HFFc6 (cell line): ENCODE results near the gene GDPD2. TPM values are rescaled to one million over a fixed set of nuclear protein-coding genes. Genes with fewer than 3 reads are reported as not detected.

Experiments used
- DNase-seq: peaks from one replicate; pipeline ENCODE4 v3.0.0-alpha.2; 2018
- H3K27ac Mint-ChIP-seq: 2 replicates; pipeline ENCODE4 v1.8.0; 2020; ENCODE audit warnings: mild to moderate bottlenecking, mixed read lengths
- H3K27me3 Mint-ChIP-seq: 2 replicates; pipeline ENCODE4 v1.8.0; 2021; ENCODE audit warnings: mild to moderate bottlenecking, moderate library complexity, mixed read lengths; ENCODE audit not compliant: insufficient read depth
- H3K36me3 Mint-ChIP-seq: 2 replicates; pipeline ENCODE4 v1.8.0; 2021; ENCODE audit warnings: low read depth, mixed read lengths
- H3K4me1 Mint-ChIP-seq: 2 replicates; pipeline ENCODE4 v1.8.0; 2020; ENCODE audit warnings: low read depth, mixed read lengths
- H3K4me3 Mint-ChIP-seq: 2 replicates; pipeline ENCODE4 v1.8.0; 2020; ENCODE audit warnings: mild to moderate bottlenecking, moderate library complexity, mixed read lengths
- H3K9me3 Mint-ChIP-seq: 2 replicates; pipeline ENCODE4 v1.8.0; 2020; ENCODE audit warnings: mild to moderate bottlenecking, mixed read lengths
- total RNA-seq, 6 experiments: library from RNA; stranded (reverse); fragmentation: NEBNext Ultra II Directional; extraction: Animal tissue kit (Norgen Biotek cat#: 25700); gene quantifications; 2 replicates in 1 of 6; 3 replicates in 5 of 6; pipeline ENCODE4 v1.2.3, GENCODE V29; 2021
- TF ChIP-seq, protein P1 (sequence below): fragments of 200-600 bp; sonication (generic); IDR thresholded peaks from 2 replicates; pipeline ENCODE4 v1.5.0; 2021; ENCODE audit warnings: antibody characterized with exemption, mild to moderate bottlenecking

Gene GDPD2
- total RNA-seq, 6 experiments from 2014 or later = not detected

DNA sequence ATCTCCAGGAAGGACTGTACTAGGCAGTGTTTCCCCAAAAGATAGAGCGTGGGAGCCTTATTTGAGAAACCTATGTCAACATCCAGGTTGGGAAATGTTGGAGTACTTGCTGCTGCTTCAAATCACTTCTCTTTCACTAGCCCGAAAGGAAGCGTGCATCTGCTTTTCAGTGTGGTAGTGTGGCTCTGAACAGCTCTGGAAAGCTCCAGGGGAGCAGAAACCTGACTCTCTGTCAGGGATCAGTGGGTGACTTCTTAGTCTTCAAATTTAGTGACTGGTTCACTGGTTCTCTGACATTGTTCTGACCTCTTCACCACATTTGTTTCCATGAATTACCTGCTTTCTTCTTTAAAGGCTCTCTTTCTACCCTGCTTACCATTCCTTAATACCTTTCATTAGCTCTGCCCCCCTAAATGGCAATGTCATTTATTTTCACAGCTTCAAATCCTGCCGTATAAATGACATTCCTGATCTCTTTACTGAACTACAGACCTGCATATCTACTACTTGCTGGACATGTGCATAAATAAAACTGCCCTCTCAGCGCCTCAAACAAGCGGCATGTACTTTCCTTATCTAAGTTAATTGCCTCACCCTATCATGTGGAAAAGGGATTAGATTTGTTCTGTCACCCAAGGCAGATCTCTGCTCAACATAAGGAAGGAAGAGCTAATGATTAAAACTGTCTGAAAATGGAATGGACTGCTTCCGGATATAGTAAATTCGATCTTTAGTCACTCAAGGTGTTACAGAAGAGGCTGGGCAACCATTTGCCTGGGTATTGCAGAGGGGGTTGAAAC is 58.6 kb downstream of the GDPD2 start:
- no peak for DNase-seq
- Mint-ChIP-seq H3K4me1 (peaks cover 55% of the 10 kb centered on the region), H3K36me3 (0 out of 2 replicates have a peak, but pooled peaks cover 3% of the 10 kb centered on the region), H3K27me3 (no peaks in the 10 kb centered on the region), H3K9me3 (no peaks in the 10 kb centered on the region), H3K27ac (peak overlapping the region; percentile 98), H3K4me3 (no peak overlapping the region)
- TF ChIP-seq, protein P1, sequence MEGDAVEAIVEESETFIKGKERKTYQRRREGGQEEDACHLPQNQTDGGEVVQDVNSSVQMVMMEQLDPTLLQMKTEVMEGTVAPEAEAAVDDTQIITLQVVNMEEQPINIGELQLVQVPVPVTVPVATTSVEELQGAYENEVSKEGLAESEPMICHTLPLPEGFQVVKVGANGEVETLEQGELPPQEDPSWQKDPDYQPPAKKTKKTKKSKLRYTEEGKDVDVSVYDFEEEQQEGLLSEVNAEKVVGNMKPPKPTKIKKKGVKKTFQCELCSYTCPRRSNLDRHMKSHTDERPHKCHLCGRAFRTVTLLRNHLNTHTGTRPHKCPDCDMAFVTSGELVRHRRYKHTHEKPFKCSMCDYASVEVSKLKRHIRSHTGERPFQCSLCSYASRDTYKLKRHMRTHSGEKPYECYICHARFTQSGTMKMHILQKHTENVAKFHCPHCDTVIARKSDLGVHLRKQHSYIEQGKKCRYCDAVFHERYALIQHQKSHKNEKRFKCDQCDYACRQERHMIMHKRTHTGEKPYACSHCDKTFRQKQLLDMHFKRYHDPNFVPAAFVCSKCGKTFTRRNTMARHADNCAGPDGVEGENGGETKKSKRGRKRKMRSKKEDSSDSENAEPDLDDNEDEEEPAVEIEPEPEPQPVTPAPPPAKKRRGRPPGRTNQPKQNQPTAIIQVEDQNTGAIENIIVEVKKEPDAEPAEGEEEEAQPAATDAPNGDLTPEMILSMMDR = no peak

DNA sequence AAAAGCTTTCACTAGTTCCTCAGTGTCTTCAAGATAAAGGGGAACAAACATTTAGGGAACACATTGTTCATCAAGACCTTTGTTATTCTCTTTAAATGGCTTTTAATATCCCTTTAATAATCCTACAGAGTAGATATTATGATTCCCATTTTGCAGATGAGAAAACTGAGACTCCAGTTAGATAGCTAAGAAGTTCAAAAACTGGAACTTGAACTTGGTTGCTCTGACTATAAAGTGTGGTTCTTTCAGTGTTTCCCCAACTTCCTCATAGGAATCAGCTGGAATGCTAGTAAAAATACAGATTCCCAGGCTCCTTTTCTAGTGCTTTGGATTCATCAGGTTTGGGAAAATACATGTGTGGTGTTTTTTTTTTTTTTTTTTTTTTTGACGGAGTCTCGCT is 59.2 kb downstream of the GDPD2 start:
- no peaks in the 10 kb centered on the region for H3K9me3 Mint-ChIP-seq
- no peaks in the 10 kb centered on the region for H3K27me3 Mint-ChIP-seq
- 0 out of 2 replicates have a peak, but pooled peaks cover 3% of the 10 kb centered on the region for H3K36me3 Mint-ChIP-seq
- H3K27ac Mint-ChIP-seq = no peak overlapping the region
- no peak for DNase-seq
- peaks cover 48% of the 10 kb centered on the region for H3K4me1 Mint-ChIP-seq
- TF ChIP-seq, protein P1 = no peak
- H3K4me3 Mint-ChIP-seq = no peak overlapping the region

Other genes starting within 250 kb of the GDPD2 start
- gene DGAT2L6, start 245.8 kb upstream of the GDPD2 start, total RNA-seq = not detected
- not detected for gene AWAT1, start 188.7 kb upstream of the GDPD2 start, total RNA-seq
- gene P2RY4, start 163.1 kb upstream of the GDPD2 start, total RNA-seq = not detected
- not detected for gene ARR3, start 155.0 kb upstream of the GDPD2 start, total RNA-seq
- gene RAB41, start 141.1 kb upstream of the GDPD2 start, total RNA-seq = not detected
- 10 to 100 TPM; 72.7 to 89.5 (median 87.1) TPM for gene PDZD11, start 133.4 kb upstream of the GDPD2 start, total RNA-seq
- gene KIF4A, start 133.2 kb upstream of the GDPD2 start, total RNA-seq = 10 to 100 TPM; 10.7 to 30.2 (median 25.8) TPM
- 10 to 100 TPM in 2 of 6 experiments, 1 to 10 TPM in 4; 9.2 to 11.3 (median 9.8) TPM for gene DLG3, start 21.5 kb downstream of the GDPD2 start, total RNA-seq